Breast epithelium (tissue), 3 donors: ENCODE data around the gene ARIH1.

Source experiments
- POLR2A ChIP-seq: fragments of 450-650 bp; IDR thresholded peaks from one replicate; pipeline ENCODE4 v1.6.1; 2016; ENCODE audit warnings: antibody characterized with exemption, mild to moderate bottlenecking, moderate library complexity
- POLR2AphosphoS5 ChIP-seq, 3 donors: sonication (generic); formaldehyde crosslinking; IDR thresholded peaks; one replicate each; pipeline ENCODE4 v1.6.1; 2017; ENCODE audit warnings: antibody characterized with exemption in 3 of 3
- TF ChIP-seq, protein P1 (sequence below), 3 donors: fragments of 450-650 bp; IDR thresholded peaks; one replicate each; pipeline ENCODE4 v1.5.1; 2016 to 2017; ENCODE audit warnings: antibody characterized with exemption in 3 of 3, mild to moderate bottlenecking in 3 of 3, moderate library complexity in 3 of 3

DNA sequence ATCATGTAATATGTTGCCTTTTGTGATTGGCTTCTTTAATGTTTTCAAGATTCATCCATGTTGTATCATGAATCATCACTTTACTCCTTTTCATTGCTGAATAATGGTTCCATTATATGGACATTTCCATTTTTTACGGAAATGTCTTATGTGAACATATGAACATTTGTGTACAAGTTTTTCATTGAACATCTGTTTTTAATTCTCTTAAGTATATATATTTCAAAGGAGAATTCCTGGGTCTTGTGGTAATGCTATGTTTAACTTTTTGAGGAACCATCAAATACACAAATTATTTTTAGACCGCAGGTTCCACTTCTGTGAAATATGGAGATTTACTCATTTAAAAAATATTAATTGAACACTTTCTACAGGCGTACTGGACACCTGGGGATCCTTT, 85.7 kb downstream of the ARIH1 start:
- TF ChIP-seq POLR2AphosphoS5 (IDR thresholded peaks at IDR 0.05) = no peak
- TF ChIP-seq, protein P1, sequence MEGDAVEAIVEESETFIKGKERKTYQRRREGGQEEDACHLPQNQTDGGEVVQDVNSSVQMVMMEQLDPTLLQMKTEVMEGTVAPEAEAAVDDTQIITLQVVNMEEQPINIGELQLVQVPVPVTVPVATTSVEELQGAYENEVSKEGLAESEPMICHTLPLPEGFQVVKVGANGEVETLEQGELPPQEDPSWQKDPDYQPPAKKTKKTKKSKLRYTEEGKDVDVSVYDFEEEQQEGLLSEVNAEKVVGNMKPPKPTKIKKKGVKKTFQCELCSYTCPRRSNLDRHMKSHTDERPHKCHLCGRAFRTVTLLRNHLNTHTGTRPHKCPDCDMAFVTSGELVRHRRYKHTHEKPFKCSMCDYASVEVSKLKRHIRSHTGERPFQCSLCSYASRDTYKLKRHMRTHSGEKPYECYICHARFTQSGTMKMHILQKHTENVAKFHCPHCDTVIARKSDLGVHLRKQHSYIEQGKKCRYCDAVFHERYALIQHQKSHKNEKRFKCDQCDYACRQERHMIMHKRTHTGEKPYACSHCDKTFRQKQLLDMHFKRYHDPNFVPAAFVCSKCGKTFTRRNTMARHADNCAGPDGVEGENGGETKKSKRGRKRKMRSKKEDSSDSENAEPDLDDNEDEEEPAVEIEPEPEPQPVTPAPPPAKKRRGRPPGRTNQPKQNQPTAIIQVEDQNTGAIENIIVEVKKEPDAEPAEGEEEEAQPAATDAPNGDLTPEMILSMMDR (IDR thresholded peaks at IDR 0.05) = no peak
- no peak for TF ChIP-seq POLR2A
